DMS79 treated with DMSO at 0.1 percent for 48 hours (cell line): Measurements from ENCODE around the gene PACRG.
A peak's percentile ranks its signal among the peaks of the same experiment; 100 is the strongest.
"Not testable (repeated sequence)": the region's sequence is repeated elsewhere in the genome, so short reads cannot be mapped to it uniquely, and the experiment has no call there.

Experiments used
- DNase-seq: peaks from one replicate; lab custom pipeline; 2025; lab: John Stamatoyannopoulos, UW

PACRG gene

DNA sequence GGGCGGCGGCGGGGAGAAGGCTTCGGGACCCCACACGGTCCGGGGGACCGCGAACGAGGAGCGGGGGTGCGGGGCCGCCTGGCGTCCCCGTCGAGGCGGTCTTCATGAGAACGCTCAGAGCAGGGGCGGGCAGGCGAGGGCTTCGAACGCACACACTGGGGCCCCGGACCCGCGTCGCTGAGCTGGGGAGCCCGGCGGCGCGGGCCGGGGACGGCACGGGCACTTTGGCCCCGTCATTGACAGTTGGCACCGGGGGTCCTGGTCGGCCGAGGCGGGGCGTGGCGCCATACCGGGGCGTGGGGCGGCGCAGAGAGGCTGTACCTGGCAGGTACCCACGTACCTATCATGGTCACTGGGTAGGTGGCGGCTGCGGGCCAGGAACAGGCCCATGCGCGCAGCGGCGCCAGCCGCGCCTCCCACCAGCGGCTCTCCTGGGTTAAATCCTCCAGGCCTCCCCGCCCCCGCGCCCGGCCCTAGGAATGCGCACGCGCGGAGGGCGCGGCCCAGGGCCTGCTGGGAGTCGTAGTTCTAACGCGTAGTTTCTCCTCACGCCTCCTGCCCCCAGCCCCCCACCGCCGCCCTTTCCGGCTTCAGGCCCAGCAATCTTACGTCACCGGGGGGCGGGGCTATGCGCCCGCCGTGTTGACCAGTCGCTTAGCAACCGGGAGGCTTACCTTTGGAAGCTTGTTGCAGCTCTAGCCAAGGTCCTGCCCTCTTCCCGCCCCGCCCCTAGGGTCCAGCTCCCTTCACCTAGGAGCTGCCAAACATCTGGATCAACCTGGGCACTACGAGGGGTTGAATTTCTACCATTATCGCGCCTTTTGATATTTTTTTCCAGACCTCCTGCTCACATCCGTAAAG is at the start of gene PACRG, which contains the start of gene PRKN:
Gene PACRG, plus strand, starts transcription at position 653 of the 861 bp plus-strand sequence.
Gene PRKN, minus strand, starts transcription at position 445 of the 861 bp plus-strand sequence.
- peak; percentile 3 for DNase-seq

DNA sequence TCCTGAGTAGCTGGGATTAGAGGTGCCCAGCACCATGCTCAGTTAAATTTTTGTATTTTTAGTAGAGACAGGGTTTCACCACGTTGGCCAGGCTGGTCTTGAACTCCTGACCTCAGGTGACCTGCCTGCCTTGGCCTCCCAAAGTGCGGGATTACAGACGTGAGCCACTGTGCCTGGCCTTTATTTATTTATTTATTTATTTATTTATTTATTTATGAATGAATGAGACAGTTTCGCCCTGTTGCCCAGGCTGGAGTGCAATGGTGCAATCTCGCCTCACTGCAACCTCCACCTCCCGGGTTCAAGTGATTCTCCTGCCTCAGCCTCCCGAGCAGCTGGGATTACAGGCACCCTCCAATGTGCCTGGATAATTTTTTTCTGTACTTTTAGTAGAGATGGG is 48.9 kb upstream of the PACRG start:
- DNase-seq = not testable (repeated sequence)

DNA sequence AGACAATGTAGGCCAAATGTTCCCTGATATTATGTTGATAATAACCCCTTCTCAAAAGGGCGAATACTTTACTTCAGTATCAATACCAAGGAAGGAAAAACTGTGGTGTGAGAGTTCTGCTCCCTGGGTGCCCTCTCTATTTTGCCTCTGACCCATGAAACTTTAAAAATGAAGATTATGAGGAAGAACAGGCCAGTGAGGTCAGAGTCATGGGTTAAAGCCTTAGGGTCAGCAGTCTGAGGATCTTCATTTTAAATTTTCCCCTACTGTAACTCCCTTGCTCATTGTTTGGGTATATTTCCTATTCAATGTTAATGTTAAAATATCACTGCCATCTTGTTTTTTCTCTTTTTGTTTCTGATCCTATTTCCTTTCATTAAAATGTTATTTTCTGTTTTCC is 48.1 kb upstream of the PACRG start:
- DNase-seq = no peak

DNA sequence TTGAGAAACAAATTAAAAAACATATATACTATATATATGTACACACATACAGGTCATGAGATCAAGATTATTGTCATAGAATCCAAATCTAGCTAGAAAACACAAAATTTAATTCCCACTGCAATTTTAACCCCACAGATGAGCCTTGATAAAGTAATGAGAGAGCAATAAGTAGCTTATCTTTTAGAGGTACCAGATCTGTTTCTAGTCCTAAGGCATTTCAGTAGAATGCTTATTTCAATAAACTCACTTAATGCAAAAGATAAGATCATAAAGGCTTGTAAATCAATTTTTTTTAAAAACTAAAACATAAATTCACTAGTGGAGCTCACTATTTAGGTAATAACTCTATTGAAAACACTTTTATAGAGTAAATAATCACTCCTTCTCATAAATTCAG is 47.4 kb upstream of the PACRG start:
- no peak for DNase-seq

DNA sequence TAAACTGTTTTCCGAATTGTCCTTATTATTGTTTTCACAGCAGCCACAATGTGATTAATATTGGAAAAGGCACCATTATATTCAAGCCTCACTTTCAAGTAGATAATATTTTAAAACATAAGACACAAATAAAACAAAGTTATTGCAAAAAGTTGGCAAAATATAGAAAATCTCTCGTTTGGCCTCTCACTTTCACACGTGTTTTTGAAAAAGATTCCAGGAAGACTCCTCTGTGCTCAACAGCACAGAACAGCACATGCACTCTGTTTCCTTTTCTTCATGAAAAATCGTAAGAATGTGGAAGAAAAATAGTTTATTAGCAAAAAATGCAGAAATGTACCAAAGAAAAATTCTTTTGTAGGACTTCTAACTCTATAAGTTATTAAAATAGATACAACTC is 46.9 kb upstream of the PACRG start:
- no peak for DNase-seq

DNA sequence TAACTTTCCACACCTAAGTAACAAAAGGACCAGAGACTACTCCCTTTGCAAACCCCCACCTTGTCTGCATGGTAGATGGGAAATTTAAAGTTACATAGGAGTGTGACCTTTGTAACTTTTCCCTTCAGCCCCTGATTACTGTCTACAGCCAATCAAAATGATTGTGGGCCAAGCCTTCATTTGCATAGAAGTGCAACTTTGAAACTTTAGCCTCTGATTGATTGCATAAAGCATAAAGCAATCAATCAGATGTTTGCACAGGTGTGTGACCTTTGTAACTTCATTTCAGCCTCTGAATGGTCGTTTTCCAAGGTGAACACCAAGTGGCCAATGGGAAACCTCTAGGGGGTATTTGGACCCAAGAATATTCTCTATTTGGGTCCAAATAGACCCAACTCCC is 46.3 kb upstream of the PACRG start:
- no peak for DNase-seq

DNA sequence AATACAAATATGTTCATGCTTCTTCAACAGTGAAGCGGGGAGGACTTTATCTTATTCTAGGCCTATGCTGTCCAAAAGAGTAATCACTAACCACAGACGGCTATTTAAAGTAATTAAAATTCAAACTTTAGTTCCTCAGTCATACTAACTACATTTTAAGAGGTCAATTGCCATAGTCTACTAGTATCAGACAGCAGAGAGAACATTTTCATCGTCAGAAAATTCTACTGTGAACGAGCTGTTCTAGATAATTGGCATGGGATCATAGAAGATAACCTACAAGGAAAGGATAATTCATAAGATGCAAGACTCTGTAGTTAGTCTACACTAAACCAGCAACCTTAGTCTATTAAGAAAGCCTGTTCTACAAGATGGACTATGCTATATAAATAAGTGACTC is 44.6 kb upstream of the PACRG start:
- no peak for DNase-seq

DNA sequence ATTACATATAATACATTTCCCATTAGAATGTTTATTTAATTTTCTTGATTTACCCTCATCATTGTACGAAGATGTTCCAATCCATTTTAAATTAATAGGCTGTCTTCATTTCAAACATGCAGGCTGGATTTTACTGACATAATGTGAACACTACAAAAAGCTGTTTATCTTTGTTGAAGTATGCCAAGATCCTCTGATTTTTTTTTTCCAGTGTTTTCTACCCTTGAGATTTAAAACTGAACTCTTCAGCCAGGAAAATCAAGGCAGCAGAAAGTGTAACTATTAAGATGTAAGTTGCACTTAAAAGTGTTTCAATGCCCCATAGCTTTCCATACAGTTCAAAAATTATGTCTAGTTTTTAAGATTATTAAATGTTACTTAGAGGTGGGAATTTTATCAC is 43.7 kb upstream of the PACRG start:
- no peak for DNase-seq

DNA sequence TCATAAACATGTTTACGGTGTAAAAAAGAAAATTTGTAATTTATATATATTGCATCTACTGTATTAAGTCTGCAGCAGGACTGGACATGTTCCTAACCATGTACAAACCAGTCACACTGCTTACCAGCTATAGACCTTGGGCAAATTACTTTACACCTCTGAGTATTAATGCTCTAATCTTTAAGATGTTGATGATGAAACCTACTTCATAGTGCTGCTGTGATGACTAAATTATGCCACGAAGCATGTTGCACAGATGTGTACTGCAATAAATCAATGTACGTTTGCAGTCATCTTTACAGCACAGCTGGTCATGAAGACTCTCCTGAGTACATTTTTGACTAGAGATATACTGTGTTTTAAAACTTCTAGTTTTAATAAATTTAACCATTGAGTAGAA is 42.8 kb upstream of the PACRG start:
- DNase-seq = no peak

DNA sequence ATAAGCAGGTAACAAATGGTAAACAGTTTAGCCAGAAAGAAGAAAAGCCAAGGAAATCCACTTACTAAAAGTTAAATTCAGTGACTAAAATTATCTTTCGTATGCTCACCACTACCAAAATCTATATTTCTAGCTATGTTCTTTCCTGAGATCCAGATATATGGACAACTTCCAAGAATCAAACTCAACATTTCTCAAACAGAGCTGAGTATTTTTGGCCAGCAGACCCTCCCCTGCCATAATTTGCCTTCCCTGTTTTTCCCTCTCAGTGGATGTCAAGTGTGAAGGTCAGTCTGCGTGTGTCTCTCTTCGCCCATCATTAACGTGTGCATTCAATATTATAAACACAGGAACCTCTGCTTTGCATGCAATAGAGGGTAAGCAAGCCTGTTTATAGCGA is 42.2 kb upstream of the PACRG start:
- no peak for DNase-seq

DNA sequence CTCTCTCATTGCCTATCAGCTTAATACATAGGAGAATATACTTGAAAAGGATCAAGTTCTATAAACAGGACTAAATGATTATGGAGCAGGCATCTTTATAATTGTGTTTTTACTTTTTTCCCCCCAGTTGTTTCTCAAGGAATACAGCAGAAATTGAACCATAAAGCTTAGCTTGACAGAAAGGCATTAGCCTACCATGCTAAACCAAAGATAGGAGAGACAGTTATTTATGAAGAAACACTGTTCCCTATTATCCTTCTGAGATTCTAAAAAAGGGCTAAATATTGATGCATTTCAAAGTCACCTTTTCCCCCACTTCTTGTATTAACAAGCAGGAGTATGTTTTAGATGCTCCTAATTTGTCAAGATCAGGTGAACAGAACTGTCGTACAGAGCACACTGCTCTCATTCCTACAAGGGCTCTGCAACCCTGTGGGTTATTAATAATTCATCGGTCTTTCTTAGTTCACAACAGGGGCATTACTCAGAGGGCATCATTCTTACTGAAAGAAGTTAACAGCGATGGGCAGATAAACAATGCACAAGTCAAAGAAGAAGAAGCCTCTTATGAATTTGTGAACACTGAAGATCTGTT is 38.9 kb upstream of the PACRG start:
- no peak for DNase-seq

DNA sequence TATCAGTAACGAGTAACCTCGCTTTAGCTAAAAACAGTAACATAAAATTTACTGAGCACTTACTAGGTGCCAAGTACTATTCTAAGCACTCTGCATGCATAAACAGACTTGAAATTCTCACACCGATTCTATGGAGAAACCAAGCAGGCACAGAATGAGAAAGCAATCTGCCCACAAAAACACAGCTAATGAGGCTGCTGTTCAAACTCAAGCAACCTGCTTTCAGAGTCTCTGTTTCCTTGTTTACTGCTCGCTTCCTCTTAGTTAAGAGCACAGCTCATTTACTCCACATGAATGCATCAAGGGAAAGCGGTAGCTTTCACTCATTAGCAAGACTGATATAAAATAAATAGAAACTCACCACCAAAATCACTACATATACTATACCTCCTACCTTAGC is 37.6 kb upstream of the PACRG start:
- DNase-seq = no peak

DNA sequence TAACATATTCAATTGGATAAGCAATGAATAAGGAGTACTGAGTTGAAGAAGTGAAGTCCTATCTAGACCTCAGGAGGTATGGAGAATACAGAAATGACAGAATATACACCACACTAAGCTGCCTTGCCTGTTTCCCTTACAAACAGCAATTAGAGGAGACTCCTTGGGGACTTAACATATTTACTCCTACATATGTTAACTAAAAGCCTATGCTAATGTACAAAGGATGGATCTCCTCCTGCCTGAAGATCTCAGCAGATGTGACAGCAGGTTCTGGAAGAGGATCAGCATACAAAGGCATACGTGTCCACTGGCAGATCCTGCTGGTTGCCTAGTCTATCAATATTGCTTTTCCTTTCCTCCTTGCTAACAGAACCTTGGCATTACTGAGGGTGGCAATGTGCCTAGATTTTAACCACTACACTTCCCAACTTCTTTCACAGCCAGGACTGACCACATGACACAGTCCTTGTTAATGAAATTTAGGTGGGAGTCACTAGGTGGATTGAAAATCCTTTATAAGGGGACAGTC is 29.8 kb upstream of the PACRG start:
- no peak for DNase-seq

DNA sequence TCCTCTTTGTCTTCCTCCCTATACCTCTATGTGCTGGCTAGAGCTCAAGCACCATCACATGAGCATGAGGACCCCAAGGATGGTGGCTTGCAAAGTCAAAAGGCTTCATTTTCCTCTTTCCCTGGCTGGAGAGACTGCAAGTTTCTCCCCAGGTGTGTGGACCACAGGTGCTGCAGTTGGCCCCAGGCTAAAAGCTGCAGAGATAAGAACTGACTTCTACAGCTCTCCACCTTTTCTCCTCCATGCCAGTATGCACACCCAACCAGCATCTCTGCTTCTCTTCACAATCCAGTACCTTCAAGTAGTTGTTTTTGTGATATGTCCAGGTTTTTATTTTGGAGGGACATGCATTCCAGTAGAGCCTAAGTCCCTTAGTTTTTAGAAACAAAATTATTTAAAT is 29.3 kb upstream of the PACRG start:
- DNase-seq = no peak

DNA sequence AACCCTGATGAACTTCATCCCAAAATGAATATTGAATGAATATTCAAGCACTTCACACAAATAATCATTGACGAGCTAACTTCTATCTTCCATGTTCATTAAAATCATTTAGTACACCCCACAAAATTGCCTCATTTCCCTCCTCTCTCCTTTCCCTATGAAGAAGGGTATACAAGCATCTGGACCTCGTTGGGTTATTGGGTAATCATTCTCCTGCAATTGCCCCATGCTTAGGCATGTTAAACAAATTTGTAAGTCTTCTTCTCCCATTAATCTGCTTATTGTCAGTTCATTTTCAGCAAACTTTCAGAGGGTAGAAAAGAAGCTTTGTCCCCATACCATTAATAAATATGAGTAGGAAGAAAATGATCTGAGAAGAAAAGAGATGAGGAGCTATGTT is 27.8 kb upstream of the PACRG start:
- DNase-seq = no peak

DNA sequence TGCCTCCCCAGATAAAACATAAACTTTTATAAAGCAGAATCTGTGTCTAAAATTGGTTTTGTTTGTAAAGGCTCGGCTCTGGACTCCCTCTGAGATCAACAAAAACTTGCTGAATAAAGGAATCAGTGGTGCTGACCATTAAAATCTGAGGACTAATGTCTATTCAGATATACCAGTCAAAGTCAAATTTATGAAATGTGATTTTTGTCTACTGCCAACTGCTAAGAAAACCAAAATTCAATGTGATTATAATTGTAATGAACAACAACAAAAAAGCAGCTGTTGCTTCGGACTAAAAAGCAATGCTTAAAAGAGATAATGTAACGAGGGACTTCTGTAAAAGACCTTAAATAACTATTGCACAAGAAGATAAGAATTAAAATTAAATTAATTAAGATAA is 26.8 kb upstream of the PACRG start:
- DNase-seq = no peak

DNA sequence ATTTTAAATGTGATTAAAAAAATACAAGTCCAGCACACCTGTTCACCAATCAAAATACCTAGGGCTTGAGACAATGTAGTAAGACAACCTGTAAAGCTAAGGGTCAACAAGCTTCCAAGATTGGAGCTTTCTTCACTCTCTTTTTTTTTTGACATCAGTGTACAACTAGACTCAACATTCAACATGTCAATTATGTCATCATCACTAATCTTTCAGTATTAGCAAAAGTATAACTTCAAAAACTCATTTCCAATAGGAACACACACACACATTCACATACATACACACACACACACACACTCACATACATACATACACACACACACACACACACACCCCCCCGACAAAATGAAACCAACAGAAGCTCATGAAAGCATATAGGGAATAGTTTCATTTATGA is 26.2 kb upstream of the PACRG start:
- DNase-seq = no peak

DNA sequence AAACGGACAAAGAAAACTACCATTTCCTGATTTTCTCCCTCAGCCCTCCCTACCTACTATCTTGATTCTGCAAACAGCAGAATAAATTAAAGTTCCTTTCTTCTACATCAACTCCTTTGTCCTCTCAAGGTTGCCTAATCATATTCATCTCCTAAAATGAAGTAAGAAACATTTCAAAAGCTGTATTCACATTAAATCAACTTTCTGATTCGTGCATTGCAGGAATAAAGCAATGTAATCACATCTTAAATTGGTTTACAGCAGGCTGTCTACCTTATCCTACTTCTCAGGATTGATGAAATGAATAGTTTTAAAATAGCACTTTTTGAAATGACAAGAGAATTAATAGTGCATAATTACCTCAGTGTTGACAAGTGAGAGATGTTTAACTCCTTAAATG is 25.3 kb upstream of the PACRG start:
- DNase-seq = no peak

DNA sequence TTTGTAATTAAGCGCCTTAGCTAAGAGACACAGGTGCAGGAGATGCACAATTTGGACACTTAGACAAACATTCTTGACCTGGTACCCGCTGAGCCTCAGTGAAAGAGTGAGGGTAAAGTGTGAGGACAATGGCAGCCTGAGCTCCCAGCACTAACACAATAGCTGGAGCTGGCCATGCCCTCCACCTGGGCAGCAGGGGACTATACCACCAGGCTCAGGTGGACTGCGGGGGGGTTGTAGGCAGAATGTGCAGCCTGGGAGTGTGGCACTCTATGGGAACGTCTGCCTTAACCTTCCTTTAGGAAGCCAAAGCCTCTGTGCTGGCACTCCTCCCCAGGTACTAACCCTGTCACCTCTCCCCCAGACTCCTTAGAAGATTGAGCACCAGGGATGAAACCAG is 23.8 kb upstream of the PACRG start:
- DNase-seq = no peak

DNA sequence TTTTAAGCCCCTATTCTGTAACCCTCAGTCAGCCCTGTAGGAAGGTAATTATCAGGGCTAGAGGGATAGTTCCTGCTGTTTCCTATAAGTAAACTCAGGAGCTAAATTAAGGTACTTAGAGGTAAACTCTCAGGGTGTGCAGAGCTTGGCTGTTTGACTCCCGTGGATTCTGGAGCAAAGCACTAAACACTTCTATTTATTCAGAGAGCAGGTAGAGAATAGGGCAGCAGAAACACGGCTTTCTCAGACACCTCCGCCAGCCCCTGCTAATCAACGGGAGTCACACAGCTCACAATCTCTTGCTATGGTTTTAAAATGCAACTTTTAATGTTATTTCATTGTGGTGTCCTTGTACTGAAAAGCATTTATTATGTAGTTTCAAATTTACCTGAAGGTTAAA is 22.0 kb upstream of the PACRG start:
- DNase-seq = no peak

DNA sequence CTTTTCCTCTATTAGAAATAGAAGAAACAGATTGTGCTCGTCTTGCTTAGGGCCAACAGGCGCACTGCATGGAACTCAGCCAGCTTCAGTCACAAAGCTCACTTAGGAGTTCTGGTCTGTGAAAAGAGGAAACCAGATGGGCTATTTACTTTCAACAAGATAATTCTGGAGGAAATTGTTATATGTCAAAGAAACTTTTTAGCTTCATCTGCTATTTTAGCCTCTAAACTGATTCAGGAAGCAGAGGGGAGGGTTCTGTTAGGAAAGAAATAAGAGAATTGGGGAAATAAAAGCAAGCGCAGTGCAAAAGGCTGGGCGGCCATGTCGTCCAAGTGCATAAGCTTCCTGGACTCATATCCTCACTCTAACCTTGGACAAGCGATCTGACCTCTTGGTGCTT is 21.5 kb upstream of the PACRG start:
- no peak for DNase-seq

DNA sequence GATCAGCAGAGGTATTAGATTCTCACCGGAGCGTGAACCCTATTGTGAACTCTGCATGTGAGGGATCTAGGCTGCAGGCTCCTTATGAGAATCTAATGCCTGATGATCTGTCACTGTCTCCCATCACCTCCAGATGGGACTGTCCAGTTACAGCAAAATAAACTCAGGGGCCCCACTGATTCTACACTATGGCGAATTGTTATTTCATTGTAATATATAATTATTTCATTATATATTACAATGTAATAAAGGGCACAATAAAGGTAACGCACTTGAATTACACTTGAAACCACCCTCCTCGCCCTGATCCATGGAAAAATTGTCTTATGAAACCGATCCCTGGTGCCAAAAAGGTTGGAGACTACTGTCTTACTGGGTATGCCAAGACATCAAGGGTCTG is 18.8 kb upstream of the PACRG start:
- DNase-seq = no peak

DNA sequence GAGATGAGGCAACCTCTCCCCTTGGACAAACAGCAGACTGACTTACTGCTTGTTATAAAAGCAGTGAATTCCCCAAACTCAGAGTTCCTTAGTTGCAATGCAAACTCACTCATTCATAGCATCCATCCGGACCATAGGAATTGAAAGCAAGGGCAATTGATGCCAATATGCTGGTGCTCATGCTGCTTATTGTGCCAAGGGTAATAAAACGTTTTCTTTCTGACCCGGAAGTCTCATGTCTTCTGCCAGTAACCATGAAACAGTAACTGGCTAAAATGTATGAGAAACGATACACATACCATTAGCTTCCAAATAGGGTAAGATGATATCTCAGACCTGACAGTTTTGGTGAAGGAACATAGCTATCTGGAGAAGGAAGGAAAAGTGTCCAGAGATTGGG is 18.3 kb upstream of the PACRG start:
- no peak for DNase-seq

DNA sequence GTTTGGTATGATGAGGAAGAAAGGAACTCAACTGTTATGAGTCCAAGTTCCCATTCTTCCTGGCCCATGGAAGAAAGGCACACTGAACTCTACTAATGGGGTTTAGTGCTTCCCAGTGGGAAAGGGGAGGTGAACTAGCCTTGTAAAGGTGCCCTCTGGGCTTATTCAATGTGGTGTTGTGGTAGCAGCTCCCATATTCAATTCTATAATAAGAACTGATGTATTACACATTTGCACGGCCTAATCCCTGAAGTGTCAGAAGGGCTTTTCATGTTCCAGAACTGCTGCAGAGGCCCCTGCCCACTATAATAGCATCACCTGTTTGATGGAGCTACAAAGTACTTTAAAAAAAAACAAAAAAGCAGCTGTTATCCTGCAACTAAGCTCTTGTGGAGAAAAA is 17.4 kb upstream of the PACRG start:
- DNase-seq = no peak
